ENCODE data around the gene SLIT3. TPM values are rescaled to one million over a fixed set of nuclear protein-coding genes. Genes with fewer than 3 reads are reported as not detected.
A peak's percentile ranks its signal among the peaks of the same experiment; 100 is the strongest.

SLIT3 gene
- total RNA-seq, 1 donor from 2014 or later, result 5.0 TPM

- DNase-seq (ENCODE audit: low read depth), result peak; percentile 42
- H3K36me3 ChIP-seq (ENCODE audit: control insufficient read depth, insufficient read depth, low read length), result no peaks in the 10 kb centered on the region
- no peak overlapping the region for H3K4me3 ChIP-seq (ENCODE audit: low read depth, low read length)
- TF ChIP-seq CTCF (IDR thresholded peaks at IDR 0.05; ENCODE audit: insufficient read depth, low read length, poor library complexity, severe bottlenecking), result no peak
- H3K27me3 ChIP-seq (ENCODE audit: control insufficient read depth, insufficient read depth, low read length), result no peaks in the 10 kb centered on the region
These were observed 209.5 kb downstream of the SLIT3 start for GRCh38 chr5:169091396-169091980.

DNA sequence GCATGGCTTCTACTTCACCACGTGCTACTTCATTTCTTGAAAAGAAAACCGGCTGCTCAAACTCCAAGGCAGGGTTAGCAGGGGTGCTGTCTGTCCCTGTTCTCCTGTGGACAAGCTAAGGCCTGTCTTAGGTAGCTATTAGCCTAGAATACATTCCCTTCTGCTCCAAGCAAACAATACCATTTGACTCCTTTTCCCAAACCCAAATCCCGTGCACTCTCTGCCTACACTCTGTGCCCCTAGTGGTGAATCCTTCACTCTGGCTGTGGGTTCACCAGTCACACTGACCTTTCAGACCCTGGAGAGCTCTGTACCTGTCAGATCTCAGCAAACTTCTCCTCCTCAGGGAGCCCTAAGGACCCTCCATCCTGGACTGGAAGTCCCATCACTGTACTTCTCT, 211.6 kb downstream of the SLIT3 start:
- no peak for DNase-seq (ENCODE audit: low read depth)
- Histone ChIP-seq H3K36me3 (ENCODE audit: control insufficient read depth, insufficient read depth, low read length) (no peaks in the 10 kb centered on the region), H3K4me3 (ENCODE audit: low read depth, low read length) (no peak overlapping the region), H3K27me3 (ENCODE audit: control insufficient read depth, insufficient read depth, low read length) (no peaks in the 10 kb centered on the region)
- TF ChIP-seq CTCF (IDR thresholded peaks at IDR 0.05; ENCODE audit: insufficient read depth, low read length, poor library complexity, severe bottlenecking), result no peak

DNA sequence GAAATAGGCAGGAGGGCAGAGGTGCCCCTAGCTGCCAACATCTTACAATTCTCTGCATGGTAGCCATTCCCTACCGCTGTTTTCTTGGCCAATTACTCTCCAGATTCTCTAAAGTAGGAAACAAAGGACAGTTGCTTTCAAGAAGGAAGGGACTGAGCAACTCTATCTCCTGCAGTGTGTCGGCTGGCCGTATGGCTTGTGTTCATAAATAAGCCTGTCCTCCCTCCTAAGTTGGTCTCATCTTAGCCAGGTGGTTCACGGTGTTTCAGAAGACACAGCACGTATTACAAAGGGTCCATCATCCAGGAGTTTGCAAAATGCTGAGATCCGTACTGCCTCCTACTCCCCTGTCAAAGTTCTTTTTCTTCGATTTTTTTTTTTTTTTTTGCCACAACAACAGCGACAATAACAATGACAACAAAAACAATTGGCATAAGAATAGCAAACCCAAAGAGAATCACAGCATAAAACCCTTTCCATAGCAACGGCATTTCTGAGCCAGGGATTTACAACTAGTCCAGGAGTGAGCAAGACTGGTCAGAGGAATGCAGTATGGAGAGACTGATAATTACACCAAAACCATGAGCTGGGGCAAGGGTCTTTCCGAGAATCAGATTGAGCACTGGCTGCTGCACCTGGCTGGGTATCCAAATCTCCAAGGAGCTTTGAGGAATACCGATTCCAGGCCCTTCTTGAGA, 212.8 kb downstream of the SLIT3 start:
- TF ChIP-seq CTCF (IDR thresholded peaks at IDR 0.05; ENCODE audit: insufficient read depth, low read length, poor library complexity, severe bottlenecking), result no peak
- no peaks in the 10 kb centered on the region for H3K36me3 ChIP-seq (ENCODE audit: control insufficient read depth, insufficient read depth, low read length)
- H3K27me3 ChIP-seq (ENCODE audit: control insufficient read depth, insufficient read depth, low read length), result no peaks in the 10 kb centered on the region
- no peak overlapping the region for H3K4me3 ChIP-seq (ENCODE audit: low read depth, low read length)
- no peak for DNase-seq (ENCODE audit: low read depth)

DNA sequence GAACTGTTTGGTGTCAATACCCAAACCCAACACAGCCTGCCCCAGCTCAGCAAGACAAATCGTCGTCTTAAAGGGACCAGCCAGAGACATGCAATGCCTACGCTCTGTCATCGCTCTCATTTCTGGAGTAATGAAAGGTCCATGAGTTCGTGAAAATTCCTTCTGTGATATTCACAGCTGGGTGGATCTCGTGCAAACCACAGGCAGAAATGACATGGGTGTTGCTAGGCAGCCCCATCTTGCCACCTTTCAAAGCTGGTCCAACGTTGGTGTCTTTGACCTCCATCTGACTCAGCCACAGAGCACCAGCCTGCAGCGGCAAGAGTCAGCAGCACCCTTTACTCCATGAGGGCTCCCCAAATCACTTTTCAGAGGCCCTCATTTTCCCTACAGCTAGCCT, 215.3 kb downstream of the SLIT3 start:
- no peak for TF ChIP-seq CTCF (IDR thresholded peaks at IDR 0.05; ENCODE audit: insufficient read depth, low read length, poor library complexity, severe bottlenecking)
- Histone ChIP-seq H3K36me3 (ENCODE audit: control insufficient read depth, insufficient read depth, low read length) (no peaks in the 10 kb centered on the region), H3K27me3 (ENCODE audit: control insufficient read depth, insufficient read depth, low read length) (no peaks in the 10 kb centered on the region), H3K4me3 (ENCODE audit: low read depth, low read length) (no peak overlapping the region)
- no peak for DNase-seq (ENCODE audit: low read depth)

GRCh38 chr5:169085212-169085611, 215.7 kb downstream of the SLIT3 start:
- no peak for TF ChIP-seq CTCF (IDR thresholded peaks at IDR 0.05; ENCODE audit: insufficient read depth, low read length, poor library complexity, severe bottlenecking)
- no peaks in the 10 kb centered on the region for H3K27me3 ChIP-seq (ENCODE audit: control insufficient read depth, insufficient read depth, low read length)
- DNase-seq (ENCODE audit: low read depth), result no peak
- H3K4me3 ChIP-seq (ENCODE audit: low read depth, low read length), result no peak overlapping the region
- no peaks in the 10 kb centered on the region for H3K36me3 ChIP-seq (ENCODE audit: control insufficient read depth, insufficient read depth, low read length)

DNA sequence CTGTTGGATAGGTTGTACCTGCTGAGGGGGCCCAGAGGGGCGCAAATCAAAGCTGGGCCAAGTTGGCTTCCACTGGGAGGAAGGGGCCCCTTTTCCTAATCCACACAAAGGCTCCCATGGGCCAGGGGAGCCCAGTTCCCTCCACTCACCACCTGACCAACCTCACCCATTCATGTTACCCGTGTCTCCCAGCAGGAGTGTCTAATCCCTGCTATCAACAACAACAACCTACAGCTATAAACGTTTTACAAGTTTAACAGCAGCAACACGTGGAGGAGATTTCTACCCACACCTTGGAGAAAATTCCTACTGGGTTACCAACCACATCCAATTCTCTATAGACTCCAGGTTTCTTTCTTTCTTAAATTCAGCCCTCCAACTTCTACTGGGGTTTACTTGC, 216.2 kb downstream of the SLIT3 start:
- no peak for TF ChIP-seq CTCF (IDR thresholded peaks at IDR 0.05; ENCODE audit: insufficient read depth, low read length, poor library complexity, severe bottlenecking)
- no peaks in the 10 kb centered on the region for H3K27me3 ChIP-seq (ENCODE audit: control insufficient read depth, insufficient read depth, low read length)
- no peaks in the 10 kb centered on the region for H3K36me3 ChIP-seq (ENCODE audit: control insufficient read depth, insufficient read depth, low read length)
- no peak overlapping the region for H3K4me3 ChIP-seq (ENCODE audit: low read depth, low read length)
- no peak for DNase-seq (ENCODE audit: low read depth)
